Activated gamma-delta T cell treated with Interleukin-2 at 50 U/mL for 16 hours (primary cell): ENCODE results near the gene WDR47.
"Not testable (repeated sequence)": the region's sequence is repeated elsewhere in the genome, so short reads cannot be mapped to it uniquely, and the experiment has no call there.

Source experiments
- DNase-seq: peaks from one replicate; pipeline ENCODE4 v3.0.0-alpha.2; 2020

The WDR47 gene

DNA sequence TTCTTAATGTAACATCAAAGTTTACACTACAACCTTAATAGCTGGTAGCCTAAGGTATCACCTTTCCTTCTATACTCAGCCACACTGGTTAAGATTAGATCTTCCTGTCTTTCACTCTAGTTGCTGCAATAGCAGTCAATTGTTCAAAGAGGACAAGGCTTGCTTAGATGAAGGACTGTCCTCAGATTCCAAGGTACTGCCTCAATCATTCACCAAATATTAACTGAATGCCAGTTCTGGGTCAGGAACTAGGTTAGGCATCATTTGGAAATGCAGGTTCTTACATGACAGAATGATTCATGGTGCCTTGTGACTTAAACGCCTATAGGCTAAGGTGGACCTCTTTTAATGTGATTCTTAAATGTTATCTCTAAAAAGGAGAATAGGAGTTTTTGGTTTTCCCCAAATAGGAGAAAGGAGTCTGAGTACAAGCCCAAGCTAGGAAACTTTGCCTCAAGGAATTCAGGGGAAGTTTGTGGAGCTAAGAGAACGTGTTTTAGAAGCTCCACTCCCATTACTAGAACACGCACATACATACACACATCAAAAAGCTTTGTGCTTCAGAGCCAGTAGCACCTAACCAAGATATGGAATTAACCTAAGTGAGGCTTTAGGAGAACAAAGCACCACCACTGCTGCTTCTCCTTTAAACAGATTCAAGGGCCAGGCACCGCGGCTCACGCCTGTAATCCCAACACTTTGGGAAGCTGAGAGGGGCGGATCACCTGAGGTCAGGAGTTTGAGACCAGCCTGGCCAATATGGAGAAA lies 8.5 kb upstream of the WDR47 start:
- DNase-seq = no peak

GRCh38 chr1:109048335-109048734 lies 6.4 kb upstream of the WDR47 start:
- no peak for DNase-seq

GRCh38 chr1:109047339-109047738 lies 5.4 kb upstream of the WDR47 start:
- DNase-seq = no peak

DNA sequence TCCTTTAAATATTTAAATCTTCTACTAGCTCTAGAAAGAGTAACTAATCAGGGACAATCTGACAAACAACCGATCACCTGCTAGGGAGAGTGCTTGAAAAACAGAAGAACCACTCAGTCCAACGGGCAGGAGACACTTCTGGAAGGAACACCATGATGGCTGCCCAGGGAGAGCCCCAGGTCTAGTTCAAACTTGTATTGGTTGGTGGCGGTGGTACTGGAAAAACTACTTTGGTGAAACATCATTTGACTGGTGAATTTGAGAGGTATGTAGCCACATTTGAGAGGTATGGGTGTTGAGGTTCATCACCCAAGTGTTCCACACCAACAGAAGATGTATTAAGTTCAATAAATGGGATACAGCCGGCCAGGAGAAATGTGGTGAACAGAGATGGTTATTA lies 4.8 kb upstream of the WDR47 start:
- no peak for DNase-seq

DNA sequence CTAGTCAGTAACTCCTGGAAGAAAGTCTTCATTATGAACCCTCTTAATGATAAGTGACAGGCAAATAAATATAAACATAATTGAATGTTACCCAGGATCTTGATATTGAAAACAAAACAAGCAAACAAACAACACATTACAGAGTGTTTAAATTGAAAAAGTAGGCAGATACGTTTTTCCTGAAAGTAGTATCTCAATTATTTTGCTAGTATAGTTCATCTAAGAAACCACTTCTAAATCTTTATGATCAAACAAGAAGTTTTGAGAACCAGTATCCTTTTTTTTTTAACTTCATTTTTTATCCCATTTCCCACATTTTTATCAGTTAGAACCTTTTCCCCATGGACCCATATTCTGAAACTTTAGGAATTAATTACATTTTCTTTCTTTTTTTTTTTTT lies 3.7 kb upstream of the WDR47 start:
- no peak for DNase-seq

GRCh38 chr1:109040989-109041620 lies 797 bp downstream of the WDR47 start:
- peak; percentile 16 for DNase-seq

DNA sequence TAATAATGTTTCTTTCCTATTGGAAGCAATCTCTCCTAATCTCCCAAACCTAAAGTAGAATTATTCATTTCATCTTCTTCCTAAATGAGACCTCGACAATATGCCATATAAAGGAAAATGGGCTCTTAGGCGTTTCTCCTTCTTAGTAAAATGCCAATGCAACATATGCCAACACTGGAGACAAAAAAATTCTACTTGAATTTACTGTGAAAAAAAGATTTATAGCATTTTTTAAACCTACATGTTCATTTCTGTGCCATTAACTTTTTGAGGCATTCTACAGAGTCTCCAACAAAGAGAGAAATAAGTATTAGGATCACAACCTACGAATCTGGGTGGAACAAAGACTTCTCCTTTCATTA lies 1.3 kb downstream of the WDR47 start:
- no peak for DNase-seq

DNA sequence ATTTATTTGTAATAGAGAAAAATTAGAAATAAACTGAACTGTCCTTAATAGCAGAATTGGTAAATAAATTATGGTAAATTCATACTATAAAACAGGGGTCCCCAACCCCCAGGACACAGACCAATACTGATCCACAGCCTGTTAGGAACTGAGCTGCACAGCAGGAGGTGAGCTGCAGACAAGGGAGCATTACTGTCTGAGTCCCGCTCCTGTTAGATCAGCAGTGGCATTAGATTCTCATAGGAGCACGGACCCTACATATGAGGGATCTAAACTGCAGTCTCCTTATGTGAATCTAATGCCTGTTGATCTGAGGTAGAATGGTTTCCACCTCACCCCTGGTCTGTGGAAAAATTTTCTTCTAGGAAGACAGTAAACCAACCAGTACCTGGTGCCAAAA lies 7.5 kb downstream of the WDR47 start:
- DNase-seq = no peak

GRCh38 chr1:109029493-109029892 lies 12.4 kb downstream of the WDR47 start:
- DNase-seq = not testable (repeated sequence)

DNA sequence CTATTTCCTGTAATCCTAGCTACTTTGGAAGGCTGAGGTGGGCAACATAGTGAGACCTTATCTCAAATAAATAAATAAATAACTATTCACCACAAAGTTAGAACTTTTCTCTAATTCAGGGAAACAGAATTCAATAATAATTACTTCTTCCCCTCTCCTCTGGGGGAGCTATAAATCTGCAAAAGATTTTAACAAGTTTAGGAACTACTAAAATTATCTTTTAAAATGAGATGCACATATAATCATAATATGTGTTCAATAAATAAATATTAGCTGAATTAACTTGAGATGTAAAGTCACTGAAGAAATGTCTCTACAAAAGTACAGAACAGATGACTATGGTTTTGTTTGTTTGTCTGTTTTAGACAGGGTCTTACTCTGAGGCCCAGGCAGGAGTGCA lies 14.1 kb downstream of the WDR47 start:
- DNase-seq = no peak

GRCh38 chr1:109025694-109026093 lies 16.2 kb downstream of the WDR47 start:
- DNase-seq = no peak

DNA sequence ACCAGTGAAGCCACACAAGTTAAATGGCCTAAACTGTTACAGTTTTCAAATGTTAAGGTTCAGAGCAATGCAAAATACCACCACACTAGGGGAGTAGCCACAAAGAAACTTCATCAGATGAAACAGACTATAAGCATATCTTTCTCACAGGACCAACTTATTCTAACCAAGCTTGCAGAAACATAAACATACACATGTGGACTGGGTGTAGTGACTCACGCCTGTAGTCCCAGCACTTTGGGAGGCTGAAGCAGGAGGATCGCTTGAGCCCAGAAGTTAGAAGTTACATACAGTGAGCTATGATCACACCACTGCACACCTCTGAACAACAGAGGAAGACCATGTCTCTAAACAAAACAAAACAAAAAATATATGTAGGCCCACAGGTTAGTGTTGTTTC lies 17.3 kb downstream of the WDR47 start:
- DNase-seq = no peak

DNA sequence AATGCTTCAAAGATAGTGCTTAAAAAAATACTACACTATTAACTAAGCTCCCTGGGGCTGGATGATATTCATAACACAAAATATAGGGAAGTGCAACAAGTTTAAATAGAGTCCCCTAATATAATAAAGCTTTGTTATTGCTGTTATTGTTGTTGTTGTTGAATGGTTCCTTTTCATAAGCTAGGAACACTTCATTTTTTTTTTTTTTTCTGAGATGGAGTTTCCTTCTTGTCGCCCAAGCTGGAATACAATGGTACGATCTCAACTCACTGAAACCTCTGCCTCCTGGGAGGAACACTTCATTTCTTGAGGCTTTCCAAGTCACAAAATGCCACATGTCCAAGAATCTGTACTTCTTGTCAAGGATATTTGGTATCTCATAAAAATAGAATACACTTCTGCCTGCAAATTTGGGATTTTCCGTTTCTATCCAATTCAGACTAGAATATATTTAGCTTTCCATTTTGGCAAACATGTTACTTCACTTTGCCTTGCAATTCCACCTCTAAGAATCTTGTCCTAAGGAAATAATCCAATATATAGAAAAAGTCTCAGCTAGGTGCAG lies 21.1 kb downstream of the WDR47 start:
- DNase-seq = no peak

- not testable (repeated sequence) for DNase-seq
Measured at GRCh38 chr1:109017719-109018118, 24.2 kb downstream of the WDR47 start.

- DNase-seq = no peak
Measured at GRCh38 chr1:109017134-109017533, 24.8 kb downstream of the WDR47 start.

GRCh38 chr1:109011335-109011734 lies 30.6 kb downstream of the WDR47 start:
- no peak for DNase-seq

- not testable (repeated sequence) for DNase-seq
Measured at GRCh38 chr1:108996622-108997021, 45.3 kb downstream of the WDR47 start.

GRCh38 chr1:108983114-108983513 lies 58.8 kb downstream of the WDR47 start:
- DNase-seq = no peak

GRCh38 chr1:108976658-108977057 lies 65.2 kb downstream of the WDR47 start:
- no peak for DNase-seq

- DNase-seq = no peak
Measured at GRCh38 chr1:108972951-108973350, 69.0 kb downstream of the WDR47 start.

DNA sequence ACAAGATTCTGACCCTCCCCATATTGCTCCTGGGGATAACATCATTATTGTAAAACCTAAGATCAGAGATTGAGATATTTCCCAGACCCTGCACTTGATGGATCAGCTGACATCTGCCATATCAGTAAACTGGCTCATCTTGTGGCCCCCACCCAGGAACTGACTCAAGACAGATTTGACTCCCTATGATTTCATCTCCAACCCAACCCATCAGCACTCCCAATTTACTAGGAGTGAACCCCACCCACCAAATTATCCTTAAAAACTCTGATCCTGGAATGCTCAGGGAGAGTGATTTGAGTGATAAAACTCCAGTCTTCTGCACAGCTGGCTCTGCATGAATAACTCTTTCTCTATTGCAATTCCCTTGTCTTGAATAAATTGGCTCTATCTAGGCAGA lies 72.6 kb downstream of the WDR47 start:
- DNase-seq = no peak

- DNase-seq = peak; percentile 88
Measured at GRCh38 chr1:108963052-108963686, 78.7 kb downstream of the WDR47 start, which contains the start of gene CLCC1. TSS of gene CLCC1 (minus strand) at chr1:108963484. CDS start at chr1:108950437, 13,047 bp downstream.

DNA sequence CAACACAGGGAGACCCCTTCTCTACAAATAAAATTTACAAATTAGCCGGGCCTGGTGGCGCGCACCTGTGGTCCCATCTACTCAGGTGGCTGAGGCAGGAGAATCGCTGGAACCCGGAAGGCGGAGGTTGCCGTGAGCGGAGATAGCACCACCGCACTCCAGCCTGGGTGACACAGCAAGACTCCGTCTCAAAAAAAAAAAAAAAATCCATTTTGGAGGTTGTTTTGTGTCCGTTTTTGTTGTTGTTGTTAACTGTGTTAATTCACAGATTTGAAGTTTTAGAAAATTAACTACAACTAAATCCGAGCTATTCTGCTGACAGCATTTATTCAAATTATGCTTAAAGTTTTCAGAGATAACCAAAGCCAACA lies 79.2 kb downstream of the WDR47 start:
- DNase-seq = peak; percentile 6
